ENCODE results near the gene AFTPH.
A peak's percentile ranks its signal among the peaks of the same experiment; 100 is the strongest.

The AFTPH gene

DNA sequence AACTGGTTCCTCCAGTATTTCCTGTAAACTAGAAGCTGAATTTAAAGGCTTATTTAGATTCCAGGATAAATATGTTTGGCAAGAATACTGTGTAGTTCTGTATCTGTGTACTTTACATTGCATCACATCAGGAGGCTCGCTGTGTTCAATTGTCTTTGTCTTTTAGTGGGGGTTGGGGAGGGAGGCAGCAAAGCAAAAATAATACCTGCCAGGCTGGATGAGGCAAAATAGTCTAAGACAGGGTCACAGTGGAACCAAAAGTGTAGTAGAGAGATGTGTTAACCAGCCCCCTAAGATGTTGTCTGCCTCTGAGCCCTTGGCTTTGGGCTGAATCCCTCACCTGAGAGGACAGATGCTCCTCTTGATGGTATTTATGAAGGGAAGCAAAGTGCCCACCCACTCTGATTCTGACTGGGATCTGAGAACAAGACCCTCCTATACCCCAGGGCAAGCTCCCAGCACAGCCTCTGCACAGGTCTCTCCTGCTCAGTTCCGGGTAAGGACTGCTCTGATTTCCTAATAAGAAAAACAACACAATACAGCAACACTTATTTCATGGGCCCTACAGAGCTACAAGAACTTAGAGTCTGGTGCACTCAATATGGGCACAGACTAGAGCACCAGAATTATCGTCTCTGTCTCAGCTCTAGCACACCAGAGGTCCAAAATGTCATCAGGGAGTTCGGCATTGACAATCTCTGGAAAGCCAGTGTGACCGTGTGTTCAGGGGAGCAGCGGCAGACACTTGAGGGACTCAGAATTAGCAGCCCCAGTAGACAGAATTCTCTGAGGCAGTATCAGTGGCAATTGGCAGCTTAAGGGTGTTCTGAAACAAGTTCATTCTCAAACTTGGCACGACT is 7.2 kb upstream of the AFTPH start:
- TF ChIP-seq, protein P1, sequence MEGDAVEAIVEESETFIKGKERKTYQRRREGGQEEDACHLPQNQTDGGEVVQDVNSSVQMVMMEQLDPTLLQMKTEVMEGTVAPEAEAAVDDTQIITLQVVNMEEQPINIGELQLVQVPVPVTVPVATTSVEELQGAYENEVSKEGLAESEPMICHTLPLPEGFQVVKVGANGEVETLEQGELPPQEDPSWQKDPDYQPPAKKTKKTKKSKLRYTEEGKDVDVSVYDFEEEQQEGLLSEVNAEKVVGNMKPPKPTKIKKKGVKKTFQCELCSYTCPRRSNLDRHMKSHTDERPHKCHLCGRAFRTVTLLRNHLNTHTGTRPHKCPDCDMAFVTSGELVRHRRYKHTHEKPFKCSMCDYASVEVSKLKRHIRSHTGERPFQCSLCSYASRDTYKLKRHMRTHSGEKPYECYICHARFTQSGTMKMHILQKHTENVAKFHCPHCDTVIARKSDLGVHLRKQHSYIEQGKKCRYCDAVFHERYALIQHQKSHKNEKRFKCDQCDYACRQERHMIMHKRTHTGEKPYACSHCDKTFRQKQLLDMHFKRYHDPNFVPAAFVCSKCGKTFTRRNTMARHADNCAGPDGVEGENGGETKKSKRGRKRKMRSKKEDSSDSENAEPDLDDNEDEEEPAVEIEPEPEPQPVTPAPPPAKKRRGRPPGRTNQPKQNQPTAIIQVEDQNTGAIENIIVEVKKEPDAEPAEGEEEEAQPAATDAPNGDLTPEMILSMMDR (IDR thresholded peaks at IDR 0.05; ENCODE audit: poor library complexity, severe bottlenecking) = no peak
- no peaks in the 10 kb centered on the region for H3K9me3 ChIP-seq (ENCODE audit: severe bottlenecking)
- DNase-seq (ENCODE audit: low spot score) (no peak), ATAC-seq (ENCODE audit: low read depth) (no peak)
- H3K4me3 ChIP-seq (ENCODE audit: severe bottlenecking) = no peak overlapping the region
- no peaks in the 10 kb centered on the region for H3K27me3 ChIP-seq (ENCODE audit: insufficient read depth, poor library complexity, severe bottlenecking)
- H3K36me3 ChIP-seq (ENCODE audit: low read depth) = no peaks in the 10 kb centered on the region
- no peak overlapping the region for H3K27ac ChIP-seq (ENCODE audit: poor library complexity, severe bottlenecking)
- H3K4me1 ChIP-seq (ENCODE audit: insufficient read depth, poor library complexity, severe bottlenecking) = no peaks in the 10 kb centered on the region

DNA sequence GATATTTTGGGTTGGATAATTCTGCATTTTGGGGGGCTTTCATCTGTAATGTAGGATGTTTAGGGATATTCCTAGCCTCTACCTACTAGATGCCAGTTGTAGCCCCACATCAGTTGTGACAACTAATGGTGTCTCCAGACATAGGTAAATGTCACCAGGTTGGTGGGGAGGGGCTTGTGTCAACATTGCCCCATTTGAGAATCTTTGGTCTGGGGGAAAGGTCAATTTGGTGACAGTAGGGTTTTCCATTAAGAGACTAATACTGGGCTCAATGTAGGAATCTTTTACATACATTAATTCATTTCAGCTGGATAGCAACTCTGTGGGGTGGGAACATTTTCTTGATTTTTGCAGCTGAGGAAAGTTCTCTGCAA is 6.6 kb upstream of the AFTPH start:
- TF ChIP-seq, protein P1 (IDR thresholded peaks at IDR 0.05; ENCODE audit: poor library complexity, severe bottlenecking) = no peak
- no peak for ATAC-seq (ENCODE audit: low read depth)
- no peak for DNase-seq (ENCODE audit: low spot score)
- Histone ChIP-seq H3K27me3 (ENCODE audit: insufficient read depth, poor library complexity, severe bottlenecking) (no peaks in the 10 kb centered on the region), H3K4me3 (ENCODE audit: severe bottlenecking) (no peak overlapping the region), H3K36me3 (ENCODE audit: low read depth) (no peaks in the 10 kb centered on the region), H3K4me1 (ENCODE audit: insufficient read depth, poor library complexity, severe bottlenecking) (no peaks in the 10 kb centered on the region), H3K27ac (ENCODE audit: poor library complexity, severe bottlenecking) (no peak overlapping the region), H3K9me3 (ENCODE audit: severe bottlenecking) (no peaks in the 10 kb centered on the region)

DNA sequence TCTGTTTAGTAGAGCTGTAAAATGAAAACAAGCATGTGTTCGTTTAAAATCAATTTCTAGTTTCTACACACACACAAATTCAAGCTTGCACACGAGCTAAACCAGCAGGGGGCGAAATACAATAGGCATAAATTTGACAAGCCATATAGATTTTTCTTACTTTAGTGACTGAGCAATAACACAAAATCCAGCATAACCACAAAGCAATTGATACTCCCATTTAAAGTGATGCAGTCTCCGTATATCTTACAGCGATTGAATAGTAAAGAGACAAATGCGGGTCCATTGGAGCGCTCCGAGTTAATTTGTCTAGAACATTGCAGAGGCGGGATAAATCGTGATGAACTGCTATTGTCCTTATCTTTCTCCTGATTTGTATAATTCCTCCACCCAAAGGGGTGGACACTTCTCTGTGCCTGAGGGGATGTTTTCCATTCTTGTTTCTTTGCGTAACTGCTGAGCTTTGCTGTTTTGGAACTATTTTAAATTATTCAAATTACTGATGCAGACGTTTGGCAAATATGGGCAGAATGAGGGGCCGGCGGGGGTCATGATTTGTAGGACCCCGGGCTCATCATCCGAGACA is 1.2 kb upstream of the AFTPH start:
- DNase-seq (ENCODE audit: low spot score) (no peak), ATAC-seq (ENCODE audit: low read depth) (peak; percentile 13; the same call in 2 of the 3 replicates)
- H3K4me1 ChIP-seq (ENCODE audit: insufficient read depth, poor library complexity, severe bottlenecking) = no peaks in the 10 kb centered on the region
- no peaks in the 10 kb centered on the region for H3K36me3 ChIP-seq (ENCODE audit: low read depth)
- H3K4me3 ChIP-seq (ENCODE audit: severe bottlenecking) = peak overlapping the region; percentile 68
- peak overlapping the region; percentile 59 for H3K27ac ChIP-seq (ENCODE audit: poor library complexity, severe bottlenecking)
- no peaks in the 10 kb centered on the region for H3K27me3 ChIP-seq (ENCODE audit: insufficient read depth, poor library complexity, severe bottlenecking)
- TF ChIP-seq, protein P1 (IDR thresholded peaks at IDR 0.05; ENCODE audit: poor library complexity, severe bottlenecking) = peak; percentile 94
- no peaks in the 10 kb centered on the region for H3K9me3 ChIP-seq (ENCODE audit: severe bottlenecking)

DNA sequence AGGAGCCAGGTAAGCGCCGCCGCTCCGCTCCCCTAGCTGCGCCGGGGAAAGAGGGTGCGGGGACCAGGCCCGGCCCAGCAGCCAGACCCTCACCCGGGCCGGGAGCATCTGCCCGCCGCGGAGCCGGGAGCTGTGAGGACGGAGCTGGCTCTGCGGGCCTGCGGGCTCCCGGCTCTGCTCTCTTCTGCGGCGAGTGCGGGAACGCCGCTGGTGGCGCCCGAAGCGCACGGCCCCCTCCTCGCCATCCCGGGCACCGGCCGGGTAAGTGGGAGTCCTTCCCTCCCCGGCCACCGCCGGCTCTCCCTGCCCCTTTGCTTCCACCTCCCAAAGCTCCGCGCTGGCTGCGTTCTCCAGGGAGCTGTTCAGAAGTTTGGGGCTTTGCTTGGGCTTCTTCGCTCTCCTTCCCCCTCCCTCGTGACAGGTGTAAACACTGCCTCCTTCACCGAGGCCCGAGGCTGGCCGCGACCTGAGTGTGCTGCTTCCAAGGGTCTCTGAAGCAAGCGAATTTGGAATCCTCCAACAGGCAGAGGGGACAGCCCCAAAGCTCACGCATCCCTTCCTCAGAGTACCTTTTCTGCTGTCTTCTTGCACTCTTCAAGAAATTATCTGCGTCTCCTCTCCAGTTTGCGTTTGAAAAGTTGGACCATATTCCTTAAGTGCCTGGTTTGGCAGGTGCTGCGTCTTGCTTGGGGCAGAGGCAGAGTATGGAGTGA is 632 bp downstream of the AFTPH start:
- DNase-seq (ENCODE audit: low spot score) (no peak), ATAC-seq (ENCODE audit: low read depth) (peak; percentile 22)
- Histone ChIP-seq H3K4me1 (ENCODE audit: insufficient read depth, poor library complexity, severe bottlenecking) (no peaks in the 10 kb centered on the region), H3K9me3 (ENCODE audit: severe bottlenecking) (no peaks in the 10 kb centered on the region), H3K4me3 (ENCODE audit: severe bottlenecking) (peak overlapping the region; percentile 68), H3K27ac (ENCODE audit: poor library complexity, severe bottlenecking) (peak overlapping the region; percentile 59), H3K36me3 (ENCODE audit: low read depth) (no peaks in the 10 kb centered on the region), H3K27me3 (ENCODE audit: insufficient read depth, poor library complexity, severe bottlenecking) (no peaks in the 10 kb centered on the region)
- TF ChIP-seq, protein P1 (IDR thresholded peaks at IDR 0.05; ENCODE audit: poor library complexity, severe bottlenecking) = peak; percentile 4

Measured in RWPE2 (cell line).